Measurements from ENCODE around the gene STARD9.
A peak's percentile ranks its signal among the peaks of the same experiment; 100 is the strongest.

- no peak for TF ChIP-seq ZNF398 (CRISPR knock-in tag; IDR thresholded peaks at IDR 0.05)
- no peak for TF ChIP-seq ZBTB33 (CRISPR knock-in tag; IDR thresholded peaks at IDR 0.05)
- no peak for TF ChIP-seq SAP30 (IDR thresholded peaks at IDR 0.05; ENCODE audit: borderline replicate concordance, insufficient read depth, low read depth, low read length, poor library complexity, severe bottlenecking)
- TF ChIP-seq ZNF143 (CRISPR knock-in tag; IDR thresholded peaks at IDR 0.05), result no peak
- peak; percentile 57 for TF ChIP-seq CBFA2T3 (IDR thresholded peaks at IDR 0.05)
- TF ChIP-seq HNRNPL (IDR thresholded peaks at IDR 0.05; ENCODE audit: low read depth, low read length), result no peak
- TF ChIP-seq CREB5 (CRISPR knock-in tag; IDR thresholded peaks at IDR 0.05), result no peak
- TF ChIP-seq MYC (IDR thresholded peaks at IDR 0.05; ENCODE audit: low read depth, low read length), result no peak
- no peak for TF ChIP-seq MYC (CRISPR knock-in tag; IDR thresholded peaks at IDR 0.05; ENCODE audit: borderline replicate concordance, low read depth)
These were observed 21.9 kb upstream of the STARD9 start for GRCh38 chr15:42553554-42553953.
